GM20000 (cell line): ENCODE results near the gene KCNK18.

Experiments used
- DNase-seq: peaks from one replicate; pipeline ENCODE4 v3.0.0; 2012; ENCODE audit warnings: low spot score
- TF ChIP-seq, protein P1 (sequence below): IDR thresholded peaks from 2 replicates; pipeline ENCODE4 v1.5.1; 2012; ENCODE audit warnings: mild to moderate bottlenecking, control low read depth; ENCODE audit errors: extremely low read depth, missing control alignments

The KCNK18 gene

DNA sequence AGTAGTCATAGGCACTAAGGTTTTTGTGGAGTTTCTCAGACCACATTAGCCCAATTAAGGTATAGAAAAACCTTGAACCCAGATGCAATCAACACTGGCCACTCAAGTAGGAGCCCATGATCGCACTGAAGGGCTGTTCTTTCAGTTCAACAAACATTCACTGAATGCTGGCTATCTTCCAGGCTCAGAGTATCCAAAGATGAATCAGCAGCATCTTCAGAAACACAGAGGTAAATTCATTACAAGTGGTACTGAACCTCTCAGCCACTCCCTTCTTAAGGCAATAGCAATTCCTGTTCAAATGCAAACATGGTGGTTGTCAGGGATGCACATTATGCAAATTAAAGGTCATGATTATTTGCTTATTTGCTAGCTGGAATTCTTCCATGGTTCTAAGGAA is 17.1 kb downstream of the KCNK18 start:
- TF ChIP-seq, protein P1, sequence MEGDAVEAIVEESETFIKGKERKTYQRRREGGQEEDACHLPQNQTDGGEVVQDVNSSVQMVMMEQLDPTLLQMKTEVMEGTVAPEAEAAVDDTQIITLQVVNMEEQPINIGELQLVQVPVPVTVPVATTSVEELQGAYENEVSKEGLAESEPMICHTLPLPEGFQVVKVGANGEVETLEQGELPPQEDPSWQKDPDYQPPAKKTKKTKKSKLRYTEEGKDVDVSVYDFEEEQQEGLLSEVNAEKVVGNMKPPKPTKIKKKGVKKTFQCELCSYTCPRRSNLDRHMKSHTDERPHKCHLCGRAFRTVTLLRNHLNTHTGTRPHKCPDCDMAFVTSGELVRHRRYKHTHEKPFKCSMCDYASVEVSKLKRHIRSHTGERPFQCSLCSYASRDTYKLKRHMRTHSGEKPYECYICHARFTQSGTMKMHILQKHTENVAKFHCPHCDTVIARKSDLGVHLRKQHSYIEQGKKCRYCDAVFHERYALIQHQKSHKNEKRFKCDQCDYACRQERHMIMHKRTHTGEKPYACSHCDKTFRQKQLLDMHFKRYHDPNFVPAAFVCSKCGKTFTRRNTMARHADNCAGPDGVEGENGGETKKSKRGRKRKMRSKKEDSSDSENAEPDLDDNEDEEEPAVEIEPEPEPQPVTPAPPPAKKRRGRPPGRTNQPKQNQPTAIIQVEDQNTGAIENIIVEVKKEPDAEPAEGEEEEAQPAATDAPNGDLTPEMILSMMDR, result no peak
- DNase-seq, result no peak

DNA sequence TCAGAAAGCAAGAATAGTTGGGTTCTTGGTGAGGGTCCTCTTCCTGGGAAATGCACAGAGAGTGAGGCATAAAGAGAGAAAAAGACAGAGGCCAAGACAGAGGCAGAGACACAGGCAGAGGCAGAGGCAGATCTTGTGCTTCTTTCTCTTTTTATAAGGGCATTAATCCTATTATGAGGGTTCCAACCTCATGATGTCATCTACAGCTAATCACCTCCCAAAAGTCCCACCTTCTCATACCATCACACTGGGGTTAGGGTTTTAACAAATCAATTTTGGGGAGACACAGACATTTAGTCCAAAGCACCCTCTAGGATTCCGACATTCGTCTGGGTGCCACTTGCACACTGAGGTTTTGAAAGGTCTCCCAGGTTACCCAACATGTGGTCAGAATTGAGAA is 17.8 kb downstream of the KCNK18 start:
- TF ChIP-seq, protein P1, result no peak
- DNase-seq, result no peak

DNA sequence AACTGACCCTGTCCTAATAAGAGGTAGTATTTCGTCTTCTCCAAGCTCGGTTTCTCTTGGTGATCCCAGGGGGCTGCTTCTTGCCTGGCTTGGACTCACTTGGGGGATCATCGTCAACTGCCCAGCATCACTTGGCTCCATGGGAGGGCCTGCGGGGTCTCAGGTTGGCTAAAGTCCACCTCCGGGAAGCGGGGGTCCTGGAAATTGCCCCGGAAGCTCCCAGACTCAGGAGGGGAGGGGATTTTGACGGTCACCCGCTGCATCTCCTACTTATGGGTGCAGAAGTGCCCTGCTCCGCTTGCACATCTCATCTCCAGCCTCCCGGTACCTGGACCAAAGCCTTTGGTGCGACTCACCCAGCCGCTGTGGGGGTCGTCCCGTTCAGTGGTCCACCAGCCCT is 18.7 kb downstream of the KCNK18 start:
- no peak for DNase-seq
- TF ChIP-seq, protein P1, result no peak

DNA sequence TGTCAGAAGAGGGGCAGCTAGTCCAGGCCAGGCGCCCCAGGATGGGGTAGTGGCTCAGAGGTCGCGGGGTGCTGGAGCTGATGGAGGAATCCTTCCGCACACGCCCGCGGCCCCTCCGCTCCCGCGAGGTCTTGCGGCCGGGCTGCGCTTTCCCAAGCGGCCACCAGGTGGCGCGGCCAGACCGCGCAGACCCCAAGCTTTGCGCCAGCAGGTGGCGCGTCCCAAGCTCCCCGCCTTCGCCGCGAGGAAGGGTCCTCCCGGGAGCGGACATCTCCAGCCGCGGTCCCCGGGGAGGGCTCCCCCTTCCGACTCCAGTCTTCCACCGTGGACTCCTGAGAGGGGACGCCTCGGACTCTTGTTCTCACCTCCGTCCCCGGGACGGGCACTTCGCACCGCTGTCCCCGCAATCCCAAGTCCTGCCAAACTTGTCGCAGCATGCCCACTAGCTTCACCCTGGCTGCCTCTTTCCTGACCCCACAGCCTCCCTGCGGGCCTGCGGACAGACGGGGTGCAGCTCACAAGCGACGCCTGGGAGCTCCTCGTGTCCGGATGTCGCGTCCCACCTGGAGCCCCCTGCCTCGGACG is 19.4 kb downstream of the KCNK18 start:
- DNase-seq, result peak; percentile 89
- TF ChIP-seq, protein P1, result peak; percentile 100

DNA sequence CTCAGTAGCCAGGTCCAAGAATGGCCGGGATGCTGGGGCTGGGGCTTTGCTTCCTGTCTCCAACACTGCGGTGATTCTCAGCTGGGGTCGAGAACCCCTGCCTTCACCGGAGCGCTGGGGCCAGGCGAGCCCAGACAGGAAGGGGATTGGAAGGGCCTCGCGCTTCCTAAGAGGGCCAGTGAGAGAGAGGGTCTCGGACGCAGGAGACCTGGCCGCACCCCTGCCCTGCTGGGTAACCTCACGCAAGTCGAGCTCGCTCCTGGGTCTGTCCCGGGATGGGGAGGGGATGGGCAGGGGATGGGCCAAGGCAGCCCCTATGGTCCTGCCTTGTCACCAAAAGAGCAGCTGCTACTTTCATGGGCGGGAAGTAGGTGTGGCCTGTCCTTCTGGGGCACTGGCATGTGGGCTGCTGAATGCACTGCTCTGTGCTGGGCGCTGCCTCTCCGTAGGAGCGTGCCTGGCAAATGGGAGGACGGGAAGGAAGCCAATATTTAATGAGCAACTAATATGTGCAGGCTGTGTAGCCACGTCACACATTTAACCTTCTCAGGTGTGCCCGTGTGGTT is 20.0 kb downstream of the KCNK18 start:
- DNase-seq, result peak; percentile 59
- TF ChIP-seq, protein P1, result no peak

DNA sequence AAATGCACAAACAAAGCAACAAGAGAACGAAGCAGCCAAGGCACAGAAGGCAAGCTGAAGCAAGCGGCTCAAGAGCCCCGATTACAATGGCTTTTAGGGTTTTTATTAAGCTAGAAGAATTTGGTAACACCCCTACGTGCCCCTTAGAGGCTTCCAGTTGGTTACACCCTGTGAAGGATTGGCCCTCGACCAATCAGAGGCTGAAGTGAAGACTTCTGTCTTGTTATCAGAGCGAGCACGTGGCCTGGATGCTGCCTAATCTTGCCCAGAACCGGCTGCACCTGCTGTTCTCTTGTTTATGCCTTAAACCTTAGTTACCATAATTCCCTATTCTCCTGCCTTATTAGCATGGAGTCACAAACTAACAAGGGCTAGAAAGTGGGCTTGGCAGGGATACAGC is 21.4 kb downstream of the KCNK18 start:
- TF ChIP-seq, protein P1, result no peak
- DNase-seq, result no peak

DNA sequence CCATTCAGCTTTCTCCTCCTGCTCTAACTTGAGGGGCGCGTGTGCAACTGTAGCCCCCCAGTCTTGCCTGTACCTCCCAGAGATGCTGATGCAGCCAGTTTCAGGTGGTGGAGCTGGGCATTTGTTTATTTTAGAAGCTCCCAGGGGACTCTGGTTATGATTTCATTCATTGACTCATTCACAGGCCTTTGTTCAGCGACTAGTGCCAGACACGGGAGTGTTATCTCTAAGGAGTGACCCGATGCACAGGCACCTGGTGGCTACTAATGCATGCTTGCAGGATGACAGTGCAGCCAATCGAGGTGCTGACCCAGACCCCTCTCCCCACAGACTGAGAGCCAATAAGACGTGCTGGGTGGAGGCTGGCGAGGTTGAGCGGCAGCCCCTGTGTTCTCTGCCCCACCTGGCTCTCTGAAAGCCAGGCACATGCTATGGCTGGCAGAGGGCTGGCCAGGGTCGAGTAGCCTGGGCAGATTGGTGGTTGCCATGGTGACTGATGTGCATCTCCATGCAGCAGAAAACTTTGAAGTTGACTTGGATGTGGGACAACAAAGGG is 23.9 kb downstream of the KCNK18 start:
- TF ChIP-seq, protein P1, result no peak
- DNase-seq, result no peak
